ENCODE results near the gene AGRN.

Gene AGRN

DNA sequence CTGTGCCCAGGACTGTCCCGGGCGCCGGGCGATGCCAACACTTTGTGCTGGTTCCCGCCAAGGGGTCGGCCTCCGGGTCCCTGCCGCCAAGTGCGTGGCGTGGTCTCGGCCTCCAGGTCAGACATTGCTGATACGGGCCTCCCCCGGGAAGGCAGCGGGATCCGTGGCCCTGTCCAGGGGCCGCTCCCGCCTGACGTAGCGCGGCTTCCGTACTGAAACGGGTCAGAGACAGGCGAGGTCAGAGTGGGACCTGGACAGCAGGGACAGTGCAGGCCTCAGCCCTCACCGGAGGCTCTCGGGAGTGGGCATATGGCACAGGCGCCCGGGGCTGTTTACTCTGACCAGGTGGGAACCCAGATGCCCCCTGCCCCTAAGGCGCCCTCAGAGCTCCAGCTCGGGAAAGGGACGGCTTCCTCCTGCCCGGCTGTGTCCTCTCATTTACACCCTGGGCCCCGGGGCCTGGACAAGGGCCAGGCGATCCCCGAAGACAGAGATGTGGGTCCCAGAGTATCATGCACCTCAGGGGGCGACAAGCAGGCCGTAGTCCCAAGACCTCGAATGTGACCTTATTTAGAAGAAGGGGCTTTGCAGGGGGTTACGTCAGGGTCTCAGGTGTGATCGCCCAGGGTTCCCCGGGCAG lies 63.0 kb downstream of the AGRN start:
- no peak for DNase-seq

- DNase-seq, result no peak
These were observed 63.8 kb downstream of the AGRN start for GRCh38 chr1:1083416-1084371.

DNA sequence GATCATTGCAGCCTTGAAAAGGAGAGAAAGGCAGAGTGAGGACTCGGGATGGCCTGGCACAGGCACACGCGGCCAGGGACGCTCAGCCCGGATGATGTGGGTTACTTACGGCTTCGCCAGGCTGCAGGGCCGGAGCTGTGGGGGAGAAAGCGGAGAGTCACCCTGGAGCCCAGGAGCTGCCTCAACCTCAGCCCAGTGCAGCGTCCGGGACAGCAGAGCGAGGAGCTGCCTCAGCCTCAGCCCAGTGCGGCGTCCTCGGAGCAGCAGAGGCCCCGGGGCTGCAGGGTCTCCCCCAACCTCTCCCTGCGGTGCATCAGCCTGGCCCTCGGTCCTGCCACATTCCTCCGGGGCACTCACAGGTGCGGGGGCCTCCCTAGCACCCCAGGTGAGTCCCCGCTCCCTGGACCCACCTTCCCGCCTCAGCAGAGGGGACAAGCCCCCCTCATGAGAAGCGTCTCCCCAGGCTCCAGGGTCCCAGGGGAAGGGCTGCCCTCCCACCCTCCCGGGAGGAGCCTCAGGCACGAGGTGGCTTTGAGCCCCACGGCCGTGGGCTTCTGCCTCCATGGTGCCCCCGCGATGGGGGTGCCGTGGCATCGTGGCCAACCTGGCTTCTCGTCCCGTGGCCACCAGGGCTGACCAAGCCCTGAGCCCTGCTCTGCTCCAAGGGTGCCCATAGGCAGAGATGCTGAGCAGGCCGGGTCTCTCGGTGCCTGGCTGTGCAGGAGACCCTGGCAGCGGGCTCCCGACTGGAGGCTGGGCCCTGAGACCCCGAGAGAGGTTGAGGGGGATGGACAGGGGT lies 64.7 kb downstream of the AGRN start:
- no peak for DNase-seq

GRCh38 chr1:1085171-1085841 lies 65.4 kb downstream of the AGRN start:
- DNase-seq, result no peak

- DNase-seq, result no peak
These were observed 66.3 kb downstream of the AGRN start for GRCh38 chr1:1085911-1086841.

GRCh38 chr1:1086911-1087341 lies 67.0 kb downstream of the AGRN start:
- no peak for DNase-seq

- no peak for DNase-seq
These were observed 67.6 kb downstream of the AGRN start for GRCh38 chr1:1087351-1088028.

GRCh38 chr1:1088029-1088800 lies 68.3 kb downstream of the AGRN start:
- DNase-seq, result no peak

- DNase-seq, result no peak
These were observed 69.1 kb downstream of the AGRN start for GRCh38 chr1:1088801-1089680.

DNA sequence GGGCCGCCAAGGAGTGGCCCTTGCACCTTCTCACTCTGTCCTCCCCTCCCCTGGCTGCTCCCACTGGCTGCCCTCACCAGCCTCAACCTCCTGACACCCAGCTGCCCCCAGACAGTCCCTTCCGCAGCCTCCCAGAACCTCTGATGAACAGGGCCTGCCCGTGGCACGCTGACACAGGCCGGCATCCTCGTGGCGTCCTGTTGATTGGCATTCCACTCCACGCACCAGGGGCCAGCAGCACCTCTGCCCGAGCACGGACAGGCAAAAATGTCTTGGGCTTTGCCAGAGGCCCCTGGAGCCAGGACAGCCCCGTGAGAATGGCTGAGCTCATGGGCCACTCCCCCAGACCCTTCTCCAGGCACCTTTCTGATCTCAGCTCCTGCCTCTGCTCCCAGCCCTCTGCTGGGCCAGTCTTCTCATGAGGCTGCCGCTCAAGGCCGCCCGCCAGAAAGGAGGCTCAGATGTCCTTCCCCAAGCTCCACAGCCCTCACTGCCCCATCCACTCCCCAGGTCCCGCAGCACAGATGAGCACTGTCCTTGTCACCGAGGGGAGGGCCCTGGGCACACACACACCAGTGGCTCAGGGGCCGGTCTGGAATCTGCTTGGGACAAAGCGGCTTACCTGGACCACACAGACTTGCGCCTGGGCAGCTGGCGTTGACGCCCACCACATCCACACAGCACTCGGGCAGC lies 70.0 kb downstream of the AGRN start:
- no peak for DNase-seq

- no peak for DNase-seq
These were observed 70.8 kb downstream of the AGRN start for GRCh38 chr1:1090424-1091343.

- no peak for DNase-seq
These were observed 71.6 kb downstream of the AGRN start for GRCh38 chr1:1091344-1092148.

GRCh38 chr1:1092149-1092855 lies 72.4 kb downstream of the AGRN start:
- DNase-seq, result no peak

DNA sequence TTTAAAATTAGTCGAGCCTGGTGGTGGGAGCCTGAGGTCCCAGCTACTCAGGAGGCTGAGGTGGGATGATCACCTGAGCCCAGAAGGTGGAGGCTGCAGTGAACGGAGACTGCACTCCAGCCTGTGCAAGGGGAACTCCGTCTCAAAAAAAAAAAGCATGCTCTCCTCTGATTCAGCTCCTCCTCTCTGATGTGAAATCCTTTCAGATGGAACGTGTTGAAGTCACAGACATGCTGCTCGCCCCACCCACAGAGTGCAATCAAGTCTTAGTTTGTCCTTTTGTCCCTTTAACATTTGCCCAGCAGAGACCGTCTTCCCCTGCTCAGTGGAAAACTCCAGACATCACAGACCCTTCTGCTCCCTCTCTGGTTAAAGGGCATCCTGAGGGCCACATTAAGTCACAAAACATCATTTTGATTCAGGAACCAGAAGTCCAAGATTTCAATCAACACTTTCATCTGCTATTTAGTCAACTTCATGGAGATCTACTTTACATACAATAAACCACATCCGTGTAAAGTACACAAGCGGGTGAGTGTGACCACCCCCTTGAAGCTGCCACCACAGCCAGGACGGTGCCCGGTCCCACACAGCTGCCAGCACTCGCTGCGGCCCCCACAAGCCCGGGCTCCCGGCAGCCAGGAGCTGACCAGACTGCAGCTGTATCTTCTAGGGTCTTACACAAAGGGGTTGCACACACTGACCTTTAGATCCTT lies 73.1 kb downstream of the AGRN start:
- no peak for DNase-seq

- no peak for DNase-seq
These were observed 73.7 kb downstream of the AGRN start for GRCh38 chr1:1093610-1093943.
